Uterus (tissue), 2 donors: ENCODE data around the gene ENPP4.
"Not testable (repeated sequence)": the region's sequence is repeated elsewhere in the genome, so short reads cannot be mapped to it uniquely, and the experiment has no call there.

ENCODE experiments used
- CTCF ChIP-seq, 4 experiments: fragments of 200-600 bp in 2 of 4; fragments of 450-650 bp in 2 of 4; sonication (generic) in 2 of 4; IDR thresholded peaks; one replicate each; pipeline ENCODE4 v1.5.1; 2016 to 2019; ENCODE audit warnings: antibody characterized with exemption in 4 of 4, mild to moderate bottlenecking in 2 of 4, moderate library complexity in 1 of 4
- POLR2A ChIP-seq, 2 donors: fragments of 450-650 bp; IDR thresholded peaks; one replicate each; pipeline ENCODE4 v1.6.1; 2016; ENCODE audit warnings: antibody characterized with exemption in 2 of 2, mild to moderate bottlenecking in 1 of 2, moderate library complexity in 1 of 2

GRCh38 chr6:46085688-46086087 lies 44.1 kb upstream of the ENPP4 start:
- not testable (repeated sequence) for TF ChIP-seq CTCF, POLR2A (IDR thresholded peaks at IDR 0.05)
